Karpas-422 (cell line): ENCODE data around the gene SLC4A11. TPM values are rescaled to one million over a fixed set of nuclear protein-coding genes. Genes with fewer than 3 reads are reported as not detected.
"Not testable (repeated sequence)": the region's sequence is repeated elsewhere in the genome, so short reads cannot be mapped to it uniquely, and the experiment has no call there.

ENCODE experiments used
- DNase-seq: peaks from one replicate; pipeline ENCODE4 v3.0.0-alpha.2; 2015
- H2AFZ ChIP-seq: fragments of 200-600 bp; sonication (generic); 2 replicates; pipeline ENCODE4 v1.6.1; 2014; ENCODE audit warnings: antibody characterized with exemption, low read length, mixed read lengths
- H3K27ac ChIP-seq: fragments of 200-600 bp; sonication (generic); 2 replicates; pipeline ENCODE4 v1.5.1; 2014; ENCODE audit warnings: mild to moderate bottlenecking, low read length, moderate library complexity
- H3K27me3 ChIP-seq: fragments of 200-600 bp; sonication (generic); 2 replicates; pipeline ENCODE4 v1.6.1; 2014; ENCODE audit warnings: low read length, mixed read lengths
- H3K36me3 ChIP-seq: fragments of 200-600 bp; sonication (generic); 2 replicates; pipeline ENCODE4 v1.6.1; 2014; ENCODE audit warnings: low read length, mixed read lengths; ENCODE audit not compliant: insufficient read depth
- H3K4me1 ChIP-seq: fragments of 200-600 bp; sonication (generic); 2 replicates; pipeline ENCODE4 v1.6.1; 2014; ENCODE audit warnings: mild to moderate bottlenecking, low read length, mixed read lengths
- H3K4me2 ChIP-seq: fragments of 200-600 bp; sonication (generic); 2 replicates; pipeline ENCODE4 v1.6.1; 2014; ENCODE audit warnings: low read length, low read depth, mild to moderate bottlenecking; ENCODE audit not compliant: poor library complexity, severe bottlenecking
- H3K4me3 ChIP-seq: fragments of 200-600 bp; sonication (generic); 2 replicates; pipeline ENCODE4 v1.5.1; 2014; ENCODE audit warnings: mild to moderate bottlenecking, antibody characterized with exemption, low read length, mixed read lengths
- H3K79me2 ChIP-seq: fragments of 200-600 bp; sonication (generic); 2 replicates; pipeline ENCODE4 v1.6.1; 2014; ENCODE audit warnings: mild to moderate bottlenecking, low read length, mixed read lengths
- H3K9ac ChIP-seq: fragments of 200-600 bp; sonication (generic); 2 replicates; pipeline ENCODE4 v1.6.0; 2014; ENCODE audit warnings: low read length
- H3K9me2 ChIP-seq: fragments of 200-600 bp; sonication (generic), shearing (Covaris generic); replicated peaks from 2 replicates; pipeline ENCODE4 v1.6.0; 2014; ENCODE audit warnings: mild to moderate bottlenecking, low read length, moderate library complexity; ENCODE audit not compliant: insufficient read depth
- H3K9me3 ChIP-seq: fragments of 300-700, 200-600 bp; sonication (generic); 2 replicates; pipeline ENCODE4 v1.6.1; 2014; ENCODE audit warnings: low read length, mixed read lengths
- H4K20me1 ChIP-seq: fragments of 200-600 bp; sonication (generic); 2 replicates; pipeline ENCODE4 v1.6.1; 2014; ENCODE audit warnings: mild to moderate bottlenecking, antibody characterized with exemption, low read length, low read depth; ENCODE audit not compliant: insufficient read depth
- total RNA-seq: library from RNA; depleted of rRNA; stranded (reverse); fragments of >200 nt; shearing (Covaris generic); gene quantifications from 2 replicates; pipeline ENCODE4 v1.2.3, GENCODE V29; 2014; ENCODE audit warnings: low replicate concordance; rRNA removed

Gene SLC4A11
- total RNA-seq, 1 experiment from 2014 or later, result 0.60 TPM

DNA sequence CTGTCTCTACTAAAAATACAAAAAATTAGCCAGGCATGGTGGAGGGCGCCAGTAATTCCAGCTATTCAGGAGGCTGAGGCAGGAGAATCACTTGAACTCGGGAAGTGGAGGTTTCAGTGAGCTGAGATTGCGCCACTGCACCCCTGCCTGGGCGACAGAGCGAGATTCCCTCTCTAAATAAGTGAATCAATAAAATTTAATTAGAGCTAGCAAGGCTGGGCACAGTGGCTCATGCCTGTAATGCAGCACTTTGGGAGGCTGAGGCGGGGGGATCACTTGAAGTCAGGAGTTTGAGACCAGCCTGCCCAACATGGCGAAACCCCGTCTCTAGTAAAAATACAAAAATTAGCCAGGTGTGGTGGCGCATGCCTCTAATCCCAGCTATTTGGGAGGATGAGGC lies 51.1 kb downstream of the SLC4A11 start:
- H3K9ac ChIP-seq, H3K9me3 ChIP-seq, DNase-seq: not testable (repeated sequence)

DNA sequence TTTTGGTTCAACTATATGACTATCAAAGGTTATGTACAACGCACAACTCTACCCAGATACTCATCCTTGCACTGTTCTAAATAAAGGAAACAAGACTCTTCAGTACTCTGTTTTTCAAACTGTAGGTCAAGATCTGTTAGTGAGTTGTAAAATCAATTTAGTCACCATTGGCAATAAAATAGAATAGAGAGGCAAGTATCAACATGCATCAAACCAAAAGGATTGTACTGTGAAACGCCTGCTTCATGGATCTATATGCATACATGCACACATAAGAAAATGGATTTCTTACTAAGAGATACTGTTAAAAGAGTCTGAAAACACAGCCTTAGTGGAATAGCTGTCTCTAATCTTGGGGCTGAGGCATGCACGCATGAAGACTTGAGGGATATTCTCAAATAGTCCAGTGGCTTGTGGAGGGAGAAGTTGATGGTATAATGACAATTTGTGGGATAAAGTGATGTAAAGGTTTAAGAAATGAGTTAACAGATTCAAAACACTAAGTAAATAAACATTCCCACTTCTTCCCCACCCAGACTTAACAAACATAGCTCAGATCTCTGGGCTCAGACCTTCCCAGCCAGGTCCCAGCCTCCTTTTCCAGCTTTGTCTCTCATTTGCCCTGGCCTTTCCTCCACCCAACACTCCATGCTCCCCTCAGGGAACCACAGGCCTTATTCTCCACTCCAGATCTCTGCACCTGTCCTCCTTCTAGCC lies 54.9 kb downstream of the SLC4A11 start:
- Histone ChIP-seq H3K36me3 (no peaks in the 10 kb centered on the region), H3K9me2 (no peaks in the 10 kb centered on the region), H3K27me3 (no peaks in the 10 kb centered on the region), H3K4me2 (no peak overlapping the region), H2AFZ (no peak overlapping the region), H3K4me3 (no peak overlapping the region), H3K4me1 (no peaks in the 10 kb centered on the region), H4K20me1 (0 out of 2 replicates have a peak, but pooled peaks cover 4% of the 10 kb centered on the region), H3K79me2 (no peaks in the 10 kb centered on the region), H3K27ac (no peak overlapping the region), H3K9ac (no peak overlapping the region), H3K9me3 (no peaks in the 10 kb centered on the region)
- no peak for DNase-seq

More for the DNA sequence above, 51.1 kb downstream of the SLC4A11 start:
- H3K4me3 ChIP-seq, H3K4me1 ChIP-seq, H3K27ac ChIP-seq, H3K36me3 ChIP-seq, H3K9me2 ChIP-seq, H3K27me3 ChIP-seq, H4K20me1 ChIP-seq, H2AFZ ChIP-seq, H3K4me2 ChIP-seq, H3K79me2 ChIP-seq: not testable (repeated sequence)

DNA sequence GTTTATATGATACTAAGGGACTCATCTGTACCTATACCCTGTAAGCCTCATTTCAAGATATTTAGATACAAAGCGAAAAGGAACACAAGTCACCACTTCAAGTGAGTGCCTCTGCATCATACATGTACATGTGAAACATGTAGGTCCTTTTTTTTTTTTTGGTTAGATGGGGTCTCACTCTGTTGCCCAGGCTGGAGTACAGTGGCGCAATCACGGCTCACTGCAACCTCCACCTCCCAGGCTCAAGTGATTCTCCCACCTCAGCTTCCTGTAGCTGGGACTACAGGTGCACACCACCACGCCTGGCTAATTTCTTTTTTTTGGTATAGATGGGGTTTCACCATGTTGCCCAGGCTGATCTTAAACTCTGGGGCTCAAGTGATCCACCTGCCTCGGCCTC lies 56.6 kb downstream of the SLC4A11 start:
- not testable (repeated sequence) for H3K4me3 ChIP-seq, H4K20me1 ChIP-seq, H3K9me3 ChIP-seq, H3K27me3 ChIP-seq, H2AFZ ChIP-seq, H3K27ac ChIP-seq, H3K9me2 ChIP-seq, H3K4me2 ChIP-seq, H3K79me2 ChIP-seq, DNase-seq, H3K4me1 ChIP-seq, H3K36me3 ChIP-seq, H3K9ac ChIP-seq

- no peaks in the 10 kb centered on the region for H3K9me2 ChIP-seq
- no peaks in the 10 kb centered on the region for H3K9me3 ChIP-seq
- no peaks in the 10 kb centered on the region for H3K27me3 ChIP-seq
- H3K9ac ChIP-seq, result no peak overlapping the region
- no peak overlapping the region for H2AFZ ChIP-seq
- no peak overlapping the region for H3K4me2 ChIP-seq
- H3K79me2 ChIP-seq, result no peaks in the 10 kb centered on the region
- H3K4me1 ChIP-seq, result no peaks in the 10 kb centered on the region
- no peak overlapping the region for H3K27ac ChIP-seq
- H4K20me1 ChIP-seq, result 0 out of 2 replicates have a peak, but pooled peaks cover 4% of the 10 kb centered on the region
- H3K4me3 ChIP-seq, result no peak overlapping the region
- no peaks in the 10 kb centered on the region for H3K36me3 ChIP-seq
- no peak for DNase-seq
Observed at GRCh38 chr20:3181270-3181669, 57.7 kb downstream of the SLC4A11 start.

DNA sequence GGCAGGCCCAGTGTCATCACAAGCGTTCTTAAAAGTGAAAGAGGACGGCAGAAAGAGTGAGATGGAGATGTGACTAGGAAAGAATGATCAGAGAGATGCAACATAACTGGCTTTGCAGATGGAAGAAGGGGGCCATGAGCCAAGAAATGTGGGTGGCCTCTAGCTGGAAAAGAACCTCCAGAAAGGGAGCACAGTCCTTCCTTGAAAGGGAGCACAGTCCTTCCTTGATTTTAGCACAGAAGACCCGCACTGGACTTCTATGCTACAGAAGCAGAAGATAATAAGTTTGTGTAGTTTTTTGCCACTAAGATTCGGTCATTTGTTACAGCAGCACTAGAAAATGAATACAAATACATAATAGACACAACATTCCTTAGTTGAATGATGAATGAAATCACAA lies 58.7 kb downstream of the SLC4A11 start:
- H3K4me1 ChIP-seq, result no peaks in the 10 kb centered on the region
- no peaks in the 10 kb centered on the region for H3K36me3 ChIP-seq
- H3K9me3 ChIP-seq, result no peaks in the 10 kb centered on the region
- H3K27me3 ChIP-seq, result no peaks in the 10 kb centered on the region
- H3K79me2 ChIP-seq, result no peaks in the 10 kb centered on the region
- no peak overlapping the region for H3K4me3 ChIP-seq
- no peak for DNase-seq
- H3K9ac ChIP-seq, result no peak overlapping the region
- no peaks in the 10 kb centered on the region for H3K9me2 ChIP-seq
- 0 out of 2 replicates have a peak, but pooled peaks cover 4% of the 10 kb centered on the region for H4K20me1 ChIP-seq
- H3K27ac ChIP-seq, result no peak overlapping the region
- no peak overlapping the region for H2AFZ ChIP-seq
- H3K4me2 ChIP-seq, result no peak overlapping the region

- H3K27ac ChIP-seq, result no peak overlapping the region
- no peak for DNase-seq
- no peaks in the 10 kb centered on the region for H3K79me2 ChIP-seq
- H4K20me1 ChIP-seq, result no peaks in the 10 kb centered on the region
- no peak overlapping the region for H3K9ac ChIP-seq
- no peak overlapping the region for H3K4me2 ChIP-seq
- peaks cover 4% of the 10 kb centered on the region for H3K4me1 ChIP-seq
- no peaks in the 10 kb centered on the region for H3K9me2 ChIP-seq
- H3K27me3 ChIP-seq, result no peaks in the 10 kb centered on the region
- H3K9me3 ChIP-seq, result no peaks in the 10 kb centered on the region
- H2AFZ ChIP-seq, result no peak overlapping the region
- no peaks in the 10 kb centered on the region for H3K36me3 ChIP-seq
- no peak overlapping the region for H3K4me3 ChIP-seq
Observed at GRCh38 chr20:3177746-3178485, 61.1 kb downstream of the SLC4A11 start.

Other genes with a start within 250 kb of the SLC4A11 start
- gene GNRH2, start 195.6 kb downstream of the SLC4A11 start, total RNA-seq, result 0.52 and 2.7 TPM in 2 replicates
- 66.5 and 109 TPM in 2 replicates for gene MRPS26, start 193.1 kb downstream of the SLC4A11 start, total RNA-seq
- gene OXT, start 167.6 kb downstream of the SLC4A11 start, total RNA-seq, result not detected in 2 replicates
- not detected in 2 replicates for gene AVP, start 154.5 kb downstream of the SLC4A11 start, total RNA-seq
- 13.1 and 17.5 TPM in 2 replicates for gene FASTKD5, start 79.3 kb downstream of the SLC4A11 start, total RNA-seq
- 2.9 and 4.2 TPM in 2 replicates for gene UBOX5, start 79.3 kb downstream of the SLC4A11 start, total RNA-seq
- 3.1 and 9.1 TPM in 2 replicates for gene LZTS3, start 65.6 kb downstream of the SLC4A11 start, total RNA-seq
- 22.0 and 48.5 TPM in 2 replicates for gene DDRGK1, start 34.5 kb downstream of the SLC4A11 start, total RNA-seq
- gene ITPA, start 29.7 kb downstream of the SLC4A11 start, total RNA-seq, result 76.9 and 94.4 TPM in 2 replicates
- not detected in 2 replicates for gene DNAAF9, start 168.5 kb upstream of the SLC4A11 start, total RNA-seq
- gene ATRN, start 231.8 kb upstream of the SLC4A11 start, total RNA-seq, result 7.9 and 8.2 TPM in 2 replicates